ENCODE results near the gene KRT27.
"Not testable (repeated sequence)": the region's sequence is repeated elsewhere in the genome, so short reads cannot be mapped to it uniquely, and the experiment has no call there.

Gene KRT27, protein sequence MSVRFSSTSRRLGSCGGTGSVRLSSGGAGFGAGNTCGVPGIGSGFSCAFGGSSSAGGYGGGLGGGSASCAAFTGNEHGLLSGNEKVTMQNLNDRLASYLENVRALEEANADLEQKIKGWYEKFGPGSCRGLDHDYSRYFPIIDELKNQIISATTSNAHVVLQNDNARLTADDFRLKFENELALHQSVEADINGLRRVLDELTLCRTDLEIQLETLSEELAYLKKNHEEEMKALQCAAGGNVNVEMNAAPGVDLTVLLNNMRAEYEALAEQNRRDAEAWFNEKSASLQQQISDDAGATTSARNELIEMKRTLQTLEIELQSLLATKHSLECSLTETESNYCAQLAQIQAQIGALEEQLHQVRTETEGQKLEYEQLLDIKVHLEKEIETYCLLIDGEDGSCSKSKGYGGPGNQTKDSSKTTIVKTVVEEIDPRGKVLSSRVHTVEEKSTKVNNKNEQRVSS

DNA sequence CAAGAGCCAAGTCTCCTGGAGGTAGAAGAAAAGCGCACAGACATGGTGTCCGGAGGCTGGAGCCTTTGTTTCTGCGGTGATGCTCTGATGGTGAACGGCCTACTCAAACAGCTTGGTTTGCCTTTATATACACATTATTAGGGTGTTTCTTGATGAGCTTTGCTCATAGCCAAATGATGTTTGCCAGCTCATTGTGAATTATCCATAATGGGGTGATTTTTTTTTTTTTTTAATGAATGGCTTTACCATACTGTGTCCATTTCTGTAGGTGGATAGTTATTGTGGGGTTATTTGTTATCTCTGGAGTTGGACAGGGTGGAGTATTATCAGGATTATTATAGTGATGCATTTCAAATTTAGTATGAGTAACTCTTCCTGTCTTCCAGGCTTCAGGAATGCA is at the start of gene KRT27:
TSS of gene KRT27 (minus strand) at position 101 of the 400 bp plus-strand sequence. CDS start at position 44, 57 bp downstream.
- DNase-seq: no peak

- DNase-seq: no peak
These were observed 47.9 kb upstream of the KRT27 start for GRCh38 chr17:40830085-40830776.

- no peak for DNase-seq
These were observed 46.2 kb upstream of the KRT27 start for GRCh38 chr17:40828454-40829044.

- DNase-seq: no peak
These were observed 45.5 kb upstream of the KRT27 start for GRCh38 chr17:40827746-40828453.

- DNase-seq: no peak
These were observed 43.2 kb upstream of the KRT27 start for GRCh38 chr17:40825599-40825998.

GRCh38 chr17:40824015-40824832 is 41.9 kb upstream of the KRT27 start:
- DNase-seq: no peak

DNA sequence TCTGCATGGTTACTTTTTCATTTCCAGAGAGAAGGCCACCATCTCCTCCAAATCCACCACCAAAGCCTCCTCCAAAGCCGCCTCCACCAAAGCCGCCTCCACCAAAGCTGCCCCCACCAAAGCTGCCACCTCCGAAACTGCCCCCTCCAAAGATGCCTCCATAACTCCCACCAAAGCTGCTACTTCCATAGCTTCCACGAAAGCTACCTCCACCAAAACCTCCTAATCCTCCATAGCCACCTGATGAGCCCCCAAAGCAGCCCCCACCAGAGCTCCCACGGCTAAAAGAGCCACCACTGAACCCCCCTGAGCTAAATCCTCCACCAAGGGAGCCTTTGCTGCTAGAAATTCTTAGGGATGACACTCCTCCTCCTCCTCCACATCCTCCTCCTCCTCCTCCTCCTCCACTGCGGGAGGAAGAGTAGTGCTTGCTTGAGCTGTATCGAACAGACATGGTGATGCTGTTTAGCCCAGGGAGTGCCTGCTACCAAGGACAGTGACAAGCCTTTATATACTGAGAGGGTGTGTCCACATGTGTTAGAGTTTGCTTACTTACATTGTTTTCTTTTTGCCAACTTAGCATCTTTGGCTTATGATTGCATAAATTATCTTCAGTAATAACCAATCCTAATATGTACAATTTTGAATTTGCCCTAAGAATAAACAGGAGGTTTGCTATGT is 39.9 kb upstream of the KRT27 start, which contains the start of gene KRT10:
TSS of gene KRT10 (minus strand) at position 483 of the 681 bp plus-strand sequence. CDS start at position 454, 29 bp downstream.
- no peak for DNase-seq

DNA sequence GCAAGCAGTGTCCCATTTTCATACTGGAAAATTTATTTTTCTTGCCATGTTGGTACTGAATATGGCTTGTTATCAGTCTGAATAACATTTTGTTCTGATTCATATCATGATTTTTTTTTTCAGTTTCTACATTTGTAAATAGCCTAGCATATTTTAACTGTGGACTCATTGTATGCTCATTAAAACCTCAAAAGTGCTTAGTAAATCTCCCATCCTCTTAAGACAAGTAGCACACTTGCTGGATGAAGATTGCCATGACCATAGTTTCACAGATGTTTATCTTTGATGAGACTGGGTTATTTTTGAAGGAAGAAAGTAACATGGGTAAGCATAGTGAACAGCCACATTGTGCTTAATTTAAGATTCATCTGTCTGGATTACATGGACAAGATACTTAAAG is 39.2 kb upstream of the KRT27 start:
- DNase-seq: no peak

DNA sequence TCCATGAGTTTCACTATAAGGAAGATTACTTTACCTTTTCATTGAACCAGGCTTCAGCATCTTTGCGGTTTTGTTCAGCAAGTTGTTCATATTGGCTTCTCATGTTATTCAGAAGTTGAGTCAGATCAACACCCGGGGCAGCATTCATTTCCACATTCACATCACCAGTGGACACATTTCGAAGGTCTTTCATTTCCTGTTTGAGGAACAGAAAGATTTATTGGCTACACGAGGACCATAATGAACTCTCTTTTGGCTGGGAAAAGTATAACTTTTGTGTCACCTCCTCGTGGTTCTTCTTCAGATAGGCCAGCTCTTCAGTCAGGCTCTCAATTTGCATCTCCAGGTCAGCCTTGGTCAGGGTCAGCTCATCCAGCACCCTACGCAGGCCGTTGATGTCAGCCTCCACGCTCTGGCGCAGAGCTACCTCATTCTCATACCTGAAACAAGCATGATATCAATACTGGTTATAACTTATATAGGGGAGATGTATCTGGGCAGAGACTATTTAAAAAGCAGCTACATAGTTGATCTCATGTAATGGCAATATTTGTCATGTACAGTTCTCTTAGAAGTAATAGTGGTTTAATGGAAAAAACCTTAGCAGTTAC is 38.0 kb upstream of the KRT27 start:
- DNase-seq: no peak

DNA sequence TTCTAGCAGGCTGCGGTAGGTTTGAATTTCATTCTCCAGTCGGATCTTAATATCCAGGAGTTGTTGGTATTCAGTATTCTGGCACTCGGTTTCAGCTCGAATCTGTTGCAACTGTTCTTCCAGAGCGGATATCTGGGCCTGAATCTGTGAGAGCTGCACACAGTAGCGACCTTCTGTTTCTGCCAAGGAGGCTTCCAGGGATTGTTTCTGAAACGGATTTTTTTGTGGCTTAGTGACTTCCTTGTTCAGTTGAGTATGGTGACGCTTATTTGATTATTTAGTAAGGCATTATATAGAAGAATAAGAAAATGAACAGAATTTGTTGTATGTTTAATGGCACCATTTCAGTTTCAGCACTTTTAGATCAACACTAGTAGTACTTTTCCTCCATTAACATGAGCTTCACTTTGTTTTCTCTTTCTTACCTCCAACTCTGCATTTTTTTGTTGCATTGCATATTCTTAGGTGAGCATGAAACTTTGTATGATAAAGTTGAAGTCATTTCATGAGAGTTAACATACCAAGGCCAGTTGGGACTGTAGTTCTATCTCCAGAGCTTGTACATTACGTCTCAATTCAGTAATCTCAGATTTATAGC is 37.3 kb upstream of the KRT27 start:
- no peak for DNase-seq

DNA sequence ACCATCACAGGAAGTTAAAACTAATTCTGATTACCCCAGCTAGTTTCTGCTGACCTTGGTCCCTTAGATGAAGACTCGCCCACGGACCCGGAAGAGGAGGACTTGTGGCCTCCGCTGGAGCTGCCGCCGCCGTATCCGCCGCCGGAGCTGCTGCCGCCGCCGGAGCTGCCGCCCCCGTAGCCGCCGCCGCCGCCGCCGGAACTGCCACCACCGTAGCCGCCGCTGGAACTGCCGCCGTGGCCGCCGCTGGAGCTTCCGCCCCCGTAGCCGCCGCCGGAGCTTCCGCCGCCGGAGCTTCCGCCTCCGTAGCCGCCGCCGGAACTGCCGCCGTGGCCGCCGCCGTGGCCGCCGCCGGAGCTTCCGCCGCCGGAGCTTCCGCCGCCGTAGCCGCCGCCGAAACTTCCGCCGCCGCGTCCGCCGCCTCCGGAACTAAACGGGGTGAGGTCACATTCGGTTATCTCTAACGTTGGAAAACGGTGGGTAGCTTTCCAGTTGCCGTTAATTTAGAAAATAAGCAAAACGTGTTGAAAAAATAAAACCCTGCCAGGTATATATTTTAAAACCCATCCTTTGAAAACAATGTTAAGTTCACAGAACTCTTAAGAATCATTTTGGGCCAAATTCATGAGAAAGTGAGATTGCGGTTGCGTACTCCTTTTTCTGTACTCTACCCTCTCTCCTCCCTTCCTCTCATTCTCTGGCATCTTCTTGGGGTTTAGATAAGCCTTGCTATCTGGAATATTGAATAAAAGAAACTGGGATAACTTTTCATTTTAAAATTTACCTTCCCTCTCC is 36.6 kb upstream of the KRT27 start:
- peak; percentile 87 for DNase-seq

- no peak for DNase-seq
These were observed 36.0 kb upstream of the KRT27 start for GRCh38 chr17:40818343-40818732.

GRCh38 chr17:40817103-40817682 is 34.8 kb upstream of the KRT27 start:
- no peak for DNase-seq

GRCh38 chr17:40816569-40816968 is 34.2 kb upstream of the KRT27 start:
- no peak for DNase-seq

DNA sequence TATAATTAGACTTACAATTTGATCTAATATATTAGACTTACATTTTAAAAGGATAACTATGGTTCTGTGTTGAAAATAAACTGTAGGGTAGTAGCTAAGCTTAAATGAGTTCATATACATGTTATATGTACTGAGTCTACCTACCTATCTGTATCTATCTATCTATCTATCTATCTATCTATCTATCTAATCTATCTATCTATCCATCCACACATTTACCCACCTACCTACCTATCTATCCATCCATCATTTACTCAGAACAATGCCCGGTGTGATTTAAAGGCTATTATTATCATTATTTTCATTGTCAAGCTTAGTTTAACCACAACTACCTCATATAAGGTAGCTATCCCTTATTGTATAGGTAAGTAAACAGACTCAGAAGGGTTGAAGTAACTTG is 33.0 kb upstream of the KRT27 start:
- DNase-seq: no peak

- not testable (repeated sequence) for DNase-seq
These were observed 32.3 kb upstream of the KRT27 start for GRCh38 chr17:40814657-40815056.

DNA sequence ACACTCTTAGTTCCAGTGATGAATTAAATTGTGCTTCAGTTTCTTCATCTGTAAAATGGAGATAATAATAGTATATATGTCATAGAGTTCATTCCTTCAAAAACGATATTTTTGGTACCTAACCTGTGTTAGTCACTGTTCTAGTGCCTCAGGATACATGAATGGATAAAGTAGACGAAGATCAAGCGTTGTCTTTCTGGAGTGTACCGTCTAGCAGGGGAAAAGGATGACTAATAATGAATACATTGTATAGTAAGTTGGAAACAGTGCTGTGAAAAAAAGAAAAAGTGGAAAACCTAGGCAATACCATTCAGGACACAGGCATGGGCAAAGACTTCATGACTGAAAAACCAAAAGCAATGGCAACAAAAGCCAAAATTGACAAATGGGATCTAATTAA is 31.5 kb upstream of the KRT27 start:
- DNase-seq: no peak

DNA sequence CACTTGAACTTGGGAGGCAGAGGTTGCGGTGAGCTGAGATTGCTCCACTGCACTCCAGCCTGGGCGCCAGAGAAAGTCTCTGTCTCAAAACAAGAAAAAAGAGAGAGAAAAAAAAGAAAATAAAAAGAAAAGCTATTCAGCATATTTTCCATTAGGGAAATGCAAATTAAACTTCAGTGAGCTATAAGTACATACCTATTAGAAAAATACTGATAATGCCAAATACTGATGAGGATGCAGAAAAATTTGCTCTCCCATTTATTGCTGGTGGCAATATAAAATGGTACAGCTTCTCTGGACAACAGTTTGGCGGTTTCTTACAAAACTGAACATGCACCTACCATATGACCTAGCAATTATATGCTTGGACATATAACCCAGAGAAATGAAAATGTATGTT is 30.3 kb upstream of the KRT27 start:
- no peak for DNase-seq

- DNase-seq: no peak
These were observed 28.1 kb upstream of the KRT27 start for GRCh38 chr17:40810494-40810893.
